WTC11 (cell line): ENCODE measurements around the gene BUD23. TPM values are rescaled to one million over a fixed set of nuclear protein-coding genes. Genes with fewer than 3 reads are reported as not detected.
A peak's percentile ranks its signal among the peaks of the same experiment; 100 is the strongest.

Experiments
- ATAC-seq: fragments of 200-7000 bp; cut with Tn5 transposase; 2 replicates; pipeline ENCODE4 v1.10.0; 2021; ENCODE audit warnings: mild to moderate bottlenecking, moderate library complexity
- CTCF ChIA-PET: fragments of 300-600 bp; sonication (Branson Sonifier 250); formaldehyde crosslinking; loops from one replicate; lab custom pipeline; 2021; ENCODE audit warnings: antibody characterized with exemption; lab: Charles Lee
- POLR2A ChIA-PET: fragments of 350-600 bp; sonication (Branson Sonifier 250); formaldehyde crosslinking; loops from one replicate; lab custom pipeline; 2021; ENCODE audit warnings: antibody characterized with exemption; lab: Charles Lee
- DNase-seq: peaks from one replicate; pipeline ENCODE4 v3.0.0; 2021; ENCODE audit warnings: low spot score
- H3K27ac Mint-ChIP-seq: 2 replicates; pipeline ENCODE4 v1.8.0; 2021; ENCODE audit warnings: mixed read lengths
- H3K27me3 Mint-ChIP-seq: 2 replicates; pipeline ENCODE4 v1.8.0; 2021; ENCODE audit warnings: low read depth, mild to moderate bottlenecking, moderate library complexity, mixed read lengths
- H3K36me3 Mint-ChIP-seq: 2 replicates; pipeline ENCODE4 v1.8.0; 2021; ENCODE audit warnings: mixed read lengths
- H3K4me1 Mint-ChIP-seq: 2 replicates; pipeline ENCODE4 v1.8.0; 2022; ENCODE audit warnings: mixed read lengths
- H3K4me3 Mint-ChIP-seq: 2 replicates; pipeline ENCODE4 v1.8.0; 2021; ENCODE audit warnings: mild to moderate bottlenecking, moderate library complexity, mixed read lengths
- H3K9me3 Mint-ChIP-seq: 2 replicates; pipeline ENCODE4 v1.8.0; 2021; ENCODE audit warnings: mixed read lengths
- AR ChIP-seq: fragments of 250-450 bp; sonication (Bioruptor Pico); IDR thresholded peaks from 2 replicates; pipeline ENCODE4 v1.9.0; 2021; ENCODE audit warnings: mild to moderate bottlenecking
- ATF1 ChIP-seq: sonication (generic); formaldehyde crosslinking; IDR thresholded peaks from 2 replicates; pipeline ENCODE4 v1.8.1; 2023; ENCODE audit warnings: mild to moderate bottlenecking, moderate library complexity, missing genetic modification reagents
- ATF2 ChIP-seq: sonication (generic); formaldehyde crosslinking; IDR thresholded peaks from 2 replicates; pipeline ENCODE4 v1.8.1; 2022; ENCODE audit warnings: low read depth, missing genetic modification reagents, borderline replicate concordance
- CBFB ChIP-seq: sonication (generic); formaldehyde crosslinking; IDR thresholded peaks from 2 replicates; pipeline ENCODE4 v1.8.1; 2022; ENCODE audit warnings: mild to moderate bottlenecking, low read depth, missing genetic modification reagents
- E2F1 ChIP-seq: sonication (generic); formaldehyde crosslinking; IDR thresholded peaks from 2 replicates; pipeline ENCODE4 v1.8.0; 2022; ENCODE audit warnings: mild to moderate bottlenecking, missing genetic modification reagents
- EMX1 ChIP-seq: fragments of 250-450 bp; sonication (Bioruptor Pico); IDR thresholded peaks from 2 replicates; pipeline ENCODE4 v1.8.0; 2021; ENCODE audit warnings: mild to moderate bottlenecking
- ETV6 ChIP-seq: sonication (generic); formaldehyde crosslinking; IDR thresholded peaks from 2 replicates; pipeline ENCODE4 v1.8.1; 2022; ENCODE audit warnings: mild to moderate bottlenecking, missing genetic modification reagents
- FOXJ3 ChIP-seq: sonication (generic); formaldehyde crosslinking; IDR thresholded peaks from 2 replicates; pipeline ENCODE4 v1.9.0; 2021; ENCODE audit warnings: missing genetic modification reagents, mild to moderate bottlenecking, borderline replicate concordance
- FOXP1 ChIP-seq: sonication (generic); formaldehyde crosslinking; IDR thresholded peaks from 2 replicates; pipeline ENCODE4 v1.8.0; 2022; ENCODE audit warnings: missing genetic modification reagents, mild to moderate bottlenecking, moderate library complexity, borderline replicate concordance
- HMGA2 ChIP-seq: fragments of 250-450 bp; sonication (Bioruptor Pico); IDR thresholded peaks from 2 replicates; pipeline ENCODE4 v1.4.0; 2021; ENCODE audit warnings: mild to moderate bottlenecking, moderate library complexity
- IRF1 ChIP-seq: sonication (generic); formaldehyde crosslinking; IDR thresholded peaks from 2 replicates; pipeline ENCODE4 v1.8.0; 2023; ENCODE audit warnings: missing genetic modification reagents
- IRF2 ChIP-seq: sonication (generic); formaldehyde crosslinking; IDR thresholded peaks from 2 replicates; pipeline ENCODE4 v1.8.0; 2022; ENCODE audit warnings: low read depth, missing genetic modification reagents, borderline replicate concordance
- JAZF1 ChIP-seq: fragments of 250-450 bp; sonication (Bioruptor Pico); IDR thresholded peaks from 2 replicates; pipeline ENCODE4 v1.9.0; 2021; ENCODE audit warnings: moderate library complexity, mild to moderate bottlenecking, inconsistent platforms
- MXD4 ChIP-seq: fragments of 250-450 bp; sonication (Bioruptor Pico); IDR thresholded peaks from 2 replicates; pipeline ENCODE4 v1.8.0; 2021; ENCODE audit warnings: mild to moderate bottlenecking, moderate library complexity, borderline replicate concordance
- NFATC4 ChIP-seq: fragments of 250-450 bp; sonication (Bioruptor Pico); IDR thresholded peaks from 2 replicates; pipeline ENCODE4 v1.9.0; 2021; ENCODE audit warnings: mild to moderate bottlenecking
- NR2C2 ChIP-seq: sonication (generic); formaldehyde crosslinking; IDR thresholded peaks from 2 replicates; pipeline ENCODE4 v1.8.0; 2022; ENCODE audit warnings: mild to moderate bottlenecking, missing genetic modification reagents
- PRRX2 ChIP-seq: fragments of 250-450 bp; sonication (Bioruptor Pico); IDR thresholded peaks from 2 replicates; pipeline ENCODE4 v1.8.0; 2021; ENCODE audit warnings: mild to moderate bottlenecking
- RELA ChIP-seq: sonication (generic); formaldehyde crosslinking; IDR thresholded peaks from 2 replicates; pipeline ENCODE4 v1.8.1; 2022; ENCODE audit warnings: missing genetic modification reagents, mild to moderate bottlenecking, borderline replicate concordance
- RORB ChIP-seq: fragments of 250-450 bp; sonication (Bioruptor Pico); IDR thresholded peaks from 2 replicates; pipeline ENCODE4 v1.9.0; 2021; ENCODE audit warnings: mild to moderate bottlenecking
- SMAD3 ChIP-seq: sonication (generic); formaldehyde crosslinking; IDR thresholded peaks from 2 replicates; pipeline ENCODE4 v1.8.0; 2022; ENCODE audit warnings: missing genetic modification reagents, mild to moderate bottlenecking, borderline replicate concordance
- ZBTB43 ChIP-seq: sonication (generic); formaldehyde crosslinking; IDR thresholded peaks from 2 replicates; pipeline ENCODE4 v1.8.1; 2023; ENCODE audit warnings: mild to moderate bottlenecking, missing genetic modification reagents
- ZMAT4 ChIP-seq: fragments of 250-450 bp; sonication (Bioruptor Pico); IDR thresholded peaks from 2 replicates; pipeline ENCODE4 v1.9.0; 2021; ENCODE audit warnings: mild to moderate bottlenecking
- ZNF121 ChIP-seq: sonication (generic); formaldehyde crosslinking; IDR thresholded peaks from 2 replicates; pipeline ENCODE4 v1.8.0; 2023; ENCODE audit warnings: missing genetic modification reagents
- ZNF138 ChIP-seq: sonication (generic); formaldehyde crosslinking; conservative IDR thresholded peaks from 2 replicates; pipeline ENCODE4 v1.8.1; 2022; ENCODE audit warnings: mild to moderate bottlenecking, moderate library complexity, missing genetic modification reagents
- ZNF219 ChIP-seq: sonication (generic); formaldehyde crosslinking; IDR thresholded peaks from 2 replicates; pipeline ENCODE4 v1.8.0; 2023; ENCODE audit warnings: missing genetic modification reagents, mild to moderate bottlenecking, borderline replicate concordance
- ZNF232 ChIP-seq: sonication (generic); formaldehyde crosslinking; IDR thresholded peaks from 2 replicates; pipeline ENCODE4 v1.8.0; 2022; ENCODE audit warnings: mild to moderate bottlenecking, missing genetic modification reagents
- ZNF396 ChIP-seq: fragments of 250-450 bp; sonication (Bioruptor Pico); IDR thresholded peaks from 2 replicates; pipeline ENCODE4 v1.8.0; 2021; ENCODE audit warnings: mild to moderate bottlenecking, moderate library complexity, borderline replicate concordance
- total RNA-seq: library from RNA; stranded (reverse); gene quantifications from 3 replicates; pipeline ENCODE4 v1.2.3, GENCODE V29; 2021

Gene BUD23
- total RNA-seq, 1 experiment from 2014 or later: 91.9 TPM

- TF ChIP-seq IRF1 (CRISPR knock-in tag) (no peak), MXD4 (CRISPR knock-in tag) (no peak), ETV6 (CRISPR knock-in tag) (peak; percentile 95), AR (CRISPR knock-in tag) (no peak), FOXJ3 (CRISPR knock-in tag) (no peak), EMX1 (no peak), ZNF121 (CRISPR knock-in tag) (no peak), ZNF138 (CRISPR knock-in tag) (no peak), E2F1 (peak; percentile 24; the same call in 1 of the 2 replicates), ATF1 (no peak), PRRX2 (peak; percentile 42; the same call in 1 of the 2 replicates), CBFB (CRISPR knock-in tag) (no peak), HMGA2 (CRISPR knock-in tag) (no peak), IRF2 (CRISPR knock-in tag) (no peak), ZMAT4 (CRISPR knock-in tag) (no peak), ZBTB43 (CRISPR knock-in tag) (no peak), RELA (CRISPR knock-in tag) (no peak), ZNF232 (CRISPR knock-in tag) (peak; percentile 36; the same call in 1 of the 2 replicates), NR2C2 (CRISPR knock-in tag) (no peak), ZNF219 (CRISPR knock-in tag) (no peak), RORB (CRISPR knock-in tag) (no peak)
Measured at GRCh38 chr7:73734619-73735527, 51.5 kb downstream of the BUD23 start (continued).

- peaks cover 3% of the 10 kb centered on the region for H3K9me3 Mint-ChIP-seq
- no peak for DNase-seq
- peaks cover 11% of the 10 kb centered on the region for H3K4me1 Mint-ChIP-seq
- H3K27ac Mint-ChIP-seq: no peak overlapping the region
- POLR2A ChIA-PET: interaction anchor here (0.6 to 1.3 kb wide), 2 partner anchors 7 to 1633 kb away, joined by 3 read pairs; no protein-coding TSS in a partner anchor
- peaks cover 12% of the 10 kb centered on the region for H3K27me3 Mint-ChIP-seq
- peaks cover 11% of the 10 kb centered on the region for H3K36me3 Mint-ChIP-seq
- H3K4me3 Mint-ChIP-seq: no peak overlapping the region
- no peak for ATAC-seq
- CTCF ChIA-PET: interaction anchor here (0.6 to 2.3 kb wide), 17 partner anchors 10 to 977 kb away, joined by 3 to 20 read pairs (median 4); partner anchors contain the start of genes CLDN3, METTL27 and TBL2
- TF ChIP-seq NFATC4 (CRISPR knock-in tag) (no peak), ZNF396 (CRISPR knock-in tag) (no peak), FOXP1 (CRISPR knock-in tag) (no peak), JAZF1 (CRISPR knock-in tag) (no peak), ETV6 (CRISPR knock-in tag) (no peak), E2F1 (no peak), FOXJ3 (CRISPR knock-in tag) (no peak), ZNF232 (CRISPR knock-in tag) (no peak), SMAD3 (no peak), ATF2 (CRISPR knock-in tag) (no peak)
Measured at GRCh38 chr7:73735528-73735905, 52.1 kb downstream of the BUD23 start.
